SU-DHL-6 (cell line): ENCODE data around the gene YAF2.

Experiments
- H2AFZ ChIP-seq: fragments of 200-600 bp; sonication (generic); 2 replicates; pipeline ENCODE4 v1.6.1; 2014; ENCODE audit warnings: low read depth, mild to moderate bottlenecking, moderate library complexity, mixed read lengths, antibody characterized with exemption, low read length; ENCODE audit not compliant: severe bottlenecking
- H3F3A ChIP-seq: fragments of 200-600 bp; shearing (Covaris generic); 2 replicates; pipeline ENCODE4 v1.6.0; 2016; ENCODE audit warnings: antibody characterized with exemption, mild to moderate bottlenecking; ENCODE audit not compliant: insufficient read depth
- H3K27ac ChIP-seq: fragments of 200-600 bp; sonication (generic); 2 replicates; pipeline ENCODE4 v1.5.1; 2016; ENCODE audit warnings: low read depth, mild to moderate bottlenecking, low read length, moderate library complexity, mixed read lengths
- H3K27me3 ChIP-seq: fragments of 200-600 bp; sonication (generic), shearing (Covaris generic); 2 replicates; pipeline ENCODE4 v1.6.0; 2014; ENCODE audit warnings: mild to moderate bottlenecking, low read length
- H3K36me3 ChIP-seq: fragments of 200-600 bp; sonication (generic); 2 replicates; pipeline ENCODE4 v1.6.1; 2014; ENCODE audit warnings: mild to moderate bottlenecking, low read length, mixed read lengths
- H3K4me2 ChIP-seq: fragments of 300-600, 200-600 bp; shearing (Covaris generic), sonication (generic); 2 replicates; pipeline ENCODE4 v1.6.0; 2014; ENCODE audit warnings: low read length, low read depth, mild to moderate bottlenecking; ENCODE audit not compliant: poor library complexity, severe bottlenecking
- H3K4me3 ChIP-seq: fragments of 200-600 bp; sonication (generic); 2 replicates; pipeline ENCODE4 v1.5.1; 2014; ENCODE audit warnings: antibody characterized with exemption, low read length, mild to moderate bottlenecking, mixed read lengths; ENCODE audit not compliant: insufficient read depth, poor library complexity, severe bottlenecking
- H3K79me2 ChIP-seq: fragments of 200-600 bp; sonication (generic); 2 replicates; pipeline ENCODE4 v1.6.1; 2014; ENCODE audit warnings: mild to moderate bottlenecking, low read length, moderate library complexity; ENCODE audit not compliant: insufficient read depth
- H3K9ac ChIP-seq: fragments of 200-600 bp; sonication (generic); 2 replicates; pipeline ENCODE4 v1.7.0; 2014; ENCODE audit warnings: mild to moderate bottlenecking, low read length
- H3K9me2 ChIP-seq: fragments of 200-600 bp; sonication (generic); replicated peaks from 2 replicates; pipeline ENCODE4 v1.6.1; 2014; ENCODE audit warnings: low read length; ENCODE audit not compliant: insufficient read depth
- H3K9me3 ChIP-seq: fragments of 200-600 bp; sonication (generic); 2 replicates; pipeline ENCODE4 v1.6.1; 2014; ENCODE audit warnings: low read length, mixed read lengths; ENCODE audit not compliant: insufficient read depth
- H4K20me1 ChIP-seq: fragments of 200-600 bp; sonication (generic); 2 replicates; pipeline ENCODE4 v1.6.1; 2014; ENCODE audit warnings: low read depth, mild to moderate bottlenecking, antibody characterized with exemption, low read length, moderate library complexity, mixed read lengths
- EZH2phosphoT487 ChIP-seq: fragments of 200-600 bp; sonication (generic), shearing (Covaris generic); conservative IDR thresholded peaks from 2 replicates; pipeline ENCODE4 v1.6.1; 2018; ENCODE audit warnings: mild to moderate bottlenecking, antibody characterized with exemption, low read length, moderate library complexity, mixed read lengths
- TF ChIP-seq, protein P1 (sequence below): fragments of 200-600 bp; sonication (generic); IDR thresholded peaks from one replicate; pipeline ENCODE4 v1.5.1; 2017; ENCODE audit warnings: antibody characterized with exemption, mild to moderate bottlenecking, low read length, moderate library complexity; ENCODE audit not compliant: insufficient read depth, poor library complexity, severe bottlenecking

The YAF2 gene

DNA sequence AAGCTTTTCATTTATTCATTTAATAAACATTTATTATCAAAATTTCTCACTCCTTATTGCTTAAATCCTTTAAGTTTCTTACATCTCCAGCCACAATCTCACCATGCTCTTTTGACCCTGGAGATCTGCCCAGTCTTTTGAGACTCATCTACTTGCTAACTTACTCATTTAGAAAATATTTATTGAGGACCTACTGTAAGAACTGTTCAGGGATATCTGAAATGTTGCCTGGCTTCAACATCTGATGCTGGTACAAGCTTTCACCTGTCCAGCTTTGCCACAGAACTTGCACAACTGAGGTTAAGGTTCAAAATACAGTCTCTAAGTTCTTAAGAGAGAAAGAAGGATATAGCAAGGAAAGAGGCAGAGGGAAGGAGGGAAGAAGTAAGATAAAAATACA lies 75.9 kb downstream of the YAF2 start:
- no peak overlapping the region for H3K27ac ChIP-seq
- TF ChIP-seq EZH2phosphoT487, result no peak
- TF ChIP-seq, protein P1, sequence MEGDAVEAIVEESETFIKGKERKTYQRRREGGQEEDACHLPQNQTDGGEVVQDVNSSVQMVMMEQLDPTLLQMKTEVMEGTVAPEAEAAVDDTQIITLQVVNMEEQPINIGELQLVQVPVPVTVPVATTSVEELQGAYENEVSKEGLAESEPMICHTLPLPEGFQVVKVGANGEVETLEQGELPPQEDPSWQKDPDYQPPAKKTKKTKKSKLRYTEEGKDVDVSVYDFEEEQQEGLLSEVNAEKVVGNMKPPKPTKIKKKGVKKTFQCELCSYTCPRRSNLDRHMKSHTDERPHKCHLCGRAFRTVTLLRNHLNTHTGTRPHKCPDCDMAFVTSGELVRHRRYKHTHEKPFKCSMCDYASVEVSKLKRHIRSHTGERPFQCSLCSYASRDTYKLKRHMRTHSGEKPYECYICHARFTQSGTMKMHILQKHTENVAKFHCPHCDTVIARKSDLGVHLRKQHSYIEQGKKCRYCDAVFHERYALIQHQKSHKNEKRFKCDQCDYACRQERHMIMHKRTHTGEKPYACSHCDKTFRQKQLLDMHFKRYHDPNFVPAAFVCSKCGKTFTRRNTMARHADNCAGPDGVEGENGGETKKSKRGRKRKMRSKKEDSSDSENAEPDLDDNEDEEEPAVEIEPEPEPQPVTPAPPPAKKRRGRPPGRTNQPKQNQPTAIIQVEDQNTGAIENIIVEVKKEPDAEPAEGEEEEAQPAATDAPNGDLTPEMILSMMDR, result no peak

DNA sequence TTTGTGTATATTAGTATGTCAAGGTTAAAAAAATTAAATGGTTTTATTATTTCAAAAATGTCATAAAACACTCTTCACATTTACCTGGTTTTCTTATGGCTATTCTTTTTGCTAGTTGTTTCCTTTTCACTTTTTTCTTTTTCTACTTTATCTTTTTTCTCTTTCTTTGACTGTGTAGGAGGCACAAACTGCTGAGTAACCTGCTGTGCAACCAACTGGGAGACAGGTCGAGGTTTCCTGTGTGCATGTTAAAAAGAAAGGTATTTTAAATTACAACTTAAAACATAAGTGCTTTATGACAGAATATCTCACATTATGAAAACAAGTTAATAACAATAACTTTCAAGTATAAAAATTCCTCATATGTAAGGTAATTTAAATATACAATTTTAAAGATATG lies 76.5 kb downstream of the YAF2 start:
- Histone ChIP-seq H3K4me2 (no peak overlapping the region), H3K4me3 (no peak overlapping the region), H3K9me2 (no peaks in the 10 kb centered on the region), H3K27ac (no peak overlapping the region), H3K79me2 (no peaks in the 10 kb centered on the region), H3K9ac (no peak overlapping the region), H2AFZ (no peak overlapping the region), H4K20me1 (no peaks in the 10 kb centered on the region), H3K36me3 (peaks cover 22% of the 10 kb centered on the region; the same call in 1 of the 2 replicates), H3K9me3 (no peaks in the 10 kb centered on the region), H3K27me3 (no peaks in the 10 kb centered on the region), H3F3A (no peaks in the 10 kb centered on the region)
- no peak for TF ChIP-seq EZH2phosphoT487
- TF ChIP-seq, protein P1, result no peak

More for the DNA sequence above, 75.9 kb downstream of the YAF2 start:
- no peaks in the 10 kb centered on the region for H3K27me3 ChIP-seq
- no peaks in the 10 kb centered on the region for H3K9me2 ChIP-seq
- H2AFZ ChIP-seq, result no peak overlapping the region
- H3K79me2 ChIP-seq, result no peaks in the 10 kb centered on the region
- no peak overlapping the region for H3K4me3 ChIP-seq
- no peaks in the 10 kb centered on the region for H4K20me1 ChIP-seq
- no peak overlapping the region for H3K4me2 ChIP-seq
- no peak overlapping the region for H3K9ac ChIP-seq
- H3K9me3 ChIP-seq, result no peaks in the 10 kb centered on the region
- peaks cover 22% of the 10 kb centered on the region; the same call in 1 of the 2 replicates for H3K36me3 ChIP-seq
- H3F3A ChIP-seq, result no peaks in the 10 kb centered on the region

DNA sequence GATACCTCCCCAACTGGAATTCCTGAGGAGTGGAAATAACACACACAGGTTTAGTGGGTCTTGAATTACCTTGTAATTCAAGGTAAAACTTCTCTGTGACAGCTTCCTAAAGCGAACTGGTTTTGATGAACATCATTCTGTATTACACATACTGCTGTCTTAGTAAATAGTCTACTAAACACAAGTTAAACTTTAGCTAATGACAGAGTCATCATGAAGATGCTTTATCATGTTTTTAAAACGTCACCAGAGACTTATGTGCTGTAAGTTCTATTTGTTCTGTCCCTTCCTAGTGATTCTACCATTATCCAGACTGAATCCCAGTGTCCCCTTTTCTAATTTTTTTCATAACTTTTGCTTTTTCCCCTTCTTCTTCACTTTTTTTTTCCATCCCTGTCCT lies 81.8 kb downstream of the YAF2 start:
- H3K4me3 ChIP-seq, result no peak overlapping the region
- no peaks in the 10 kb centered on the region for H4K20me1 ChIP-seq
- no peaks in the 10 kb centered on the region for H3K9me3 ChIP-seq
- peaks cover 22% of the 10 kb centered on the region; the same call in 1 of the 2 replicates for H3K36me3 ChIP-seq
- TF ChIP-seq, protein P1, result no peak
- TF ChIP-seq EZH2phosphoT487, result no peak
- no peaks in the 10 kb centered on the region for H3K79me2 ChIP-seq
- H3K27me3 ChIP-seq, result no peaks in the 10 kb centered on the region
- no peaks in the 10 kb centered on the region for H3F3A ChIP-seq
- H3K27ac ChIP-seq, result no peak overlapping the region
- no peak overlapping the region for H2AFZ ChIP-seq
- H3K9me2 ChIP-seq, result no peaks in the 10 kb centered on the region
- H3K9ac ChIP-seq, result no peak overlapping the region
- H3K4me2 ChIP-seq, result no peak overlapping the region
